Activated CD4-positive, alpha-beta T cell treated with anti-CD3 and anti-CD28 coated beads, Interleukin-2, amount 50 U/mL, for 4 hours (primary cell): ENCODE results near the gene BTBD9.
"Not testable (repeated sequence)": the region's sequence is repeated elsewhere in the genome, so short reads cannot be mapped to it uniquely, and the experiment has no call there.

Experiments
- DNase-seq, 2 experiments: peaks; one replicate each; pipeline ENCODE4 v3.0.0-alpha.2; 2020

BTBD9 gene

GRCh38 chr6:38127284-38127683 lies 512.4 kb downstream of the BTBD9 start:
- DNase-seq, result no peak

DNA sequence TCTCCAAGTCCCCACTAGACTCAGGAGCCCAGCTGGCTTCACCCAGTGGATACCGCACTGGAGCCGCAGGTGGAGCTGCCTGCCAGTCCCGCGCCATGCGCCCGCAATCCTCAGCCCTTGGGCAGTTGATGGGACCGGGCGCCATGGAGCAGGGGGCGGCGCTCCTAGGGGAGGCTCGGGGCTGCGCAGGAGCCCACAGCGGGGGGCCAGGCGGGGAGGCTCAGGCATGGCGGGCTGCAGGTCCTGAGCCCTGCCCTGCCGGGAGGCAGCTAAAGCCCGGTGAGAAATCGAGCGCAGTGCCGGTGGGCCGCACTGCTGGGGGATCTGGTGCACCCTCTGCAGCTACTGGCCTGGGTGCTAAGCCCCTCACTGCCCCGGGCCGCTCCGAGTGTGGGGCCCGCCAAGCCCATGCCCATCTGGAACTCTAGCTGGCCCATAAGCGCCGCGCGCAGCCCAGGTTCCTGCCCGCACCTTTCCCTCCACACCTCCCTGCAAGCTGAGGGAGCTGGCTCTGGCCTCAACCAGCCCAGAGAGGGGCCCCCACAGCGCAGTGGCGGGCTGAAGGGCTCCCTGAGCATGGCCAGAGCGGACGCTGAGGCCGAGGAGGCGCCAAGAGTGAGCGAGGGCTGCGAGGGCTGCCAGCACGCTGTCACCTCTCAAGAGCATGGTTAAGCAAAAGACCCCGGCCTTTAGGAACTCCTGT lies 515.4 kb downstream of the BTBD9 start:
- DNase-seq, result not testable (repeated sequence)

DNA sequence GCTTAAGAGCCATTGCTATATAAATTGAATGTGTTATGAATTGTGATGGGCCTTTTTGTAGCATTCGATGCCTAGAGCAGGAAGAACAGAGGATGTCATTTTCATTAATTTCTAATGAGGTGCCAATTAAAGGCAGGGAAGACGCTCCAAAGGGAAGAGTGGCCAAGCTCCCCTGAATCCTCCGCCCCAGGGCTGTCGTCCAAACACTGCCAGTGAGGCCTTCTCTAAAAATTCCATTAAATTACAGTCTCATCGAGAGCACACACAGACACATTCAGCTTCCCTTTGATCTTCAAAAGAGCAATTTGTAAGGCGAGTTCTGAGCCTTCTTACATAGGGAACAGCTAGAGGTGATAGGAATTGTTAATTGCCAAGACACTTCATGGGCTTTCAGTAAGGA lies 520.2 kb downstream of the BTBD9 start:
- no peak for DNase-seq

- no peak for DNase-seq
Observed at GRCh38 chr6:38118791-38119365, 520.9 kb downstream of the BTBD9 start.
